Activated CD8-positive, alpha-beta memory T cell treated with anti-CD3 and anti-CD28 coated beads for 24 hours (primary cell): ENCODE measurements around the gene SULT4A1.

ENCODE experiments used
- DNase-seq: peaks from one replicate; pipeline ENCODE4 v3.0.0-alpha.2; 2020

The SULT4A1 gene

GRCh38 chr22:43859621-43860020 lies 2.7 kb downstream of the SULT4A1 start:
- DNase-seq: no peak

- no peak for DNase-seq
These were observed 3.1 kb downstream of the SULT4A1 start for GRCh38 chr22:43859176-43859575.

GRCh38 chr22:43858156-43858895 lies 4.0 kb downstream of the SULT4A1 start:
- DNase-seq: no peak

- no peak for DNase-seq
These were observed 4.9 kb downstream of the SULT4A1 start for GRCh38 chr22:43857367-43857766.

- DNase-seq: no peak
These were observed 6.9 kb downstream of the SULT4A1 start for GRCh38 chr22:43855431-43855830.

GRCh38 chr22:43854786-43855271 lies 7.5 kb downstream of the SULT4A1 start:
- DNase-seq: no peak

- DNase-seq: no peak
These were observed 8.1 kb downstream of the SULT4A1 start for GRCh38 chr22:43854121-43854785.

- DNase-seq: no peak
These were observed 8.9 kb downstream of the SULT4A1 start for GRCh38 chr22:43853328-43853931.

GRCh38 chr22:43852573-43853327 lies 9.6 kb downstream of the SULT4A1 start:
- DNase-seq: no peak

- no peak for DNase-seq
These were observed 10.4 kb downstream of the SULT4A1 start for GRCh38 chr22:43851979-43852307.

- DNase-seq: no peak
These were observed 11.0 kb downstream of the SULT4A1 start for GRCh38 chr22:43851058-43851978.

GRCh38 chr22:43850529-43850928 lies 11.8 kb downstream of the SULT4A1 start:
- DNase-seq: no peak

GRCh38 chr22:43849731-43850130 lies 12.6 kb downstream of the SULT4A1 start:
- no peak for DNase-seq

GRCh38 chr22:43848366-43849171 lies 13.7 kb downstream of the SULT4A1 start:
- no peak for DNase-seq

- no peak for DNase-seq
These were observed 14.7 kb downstream of the SULT4A1 start for GRCh38 chr22:43847376-43848289.

- no peak for DNase-seq
These were observed 15.3 kb downstream of the SULT4A1 start for GRCh38 chr22:43846966-43847365.

GRCh38 chr22:43845981-43846380 lies 16.3 kb downstream of the SULT4A1 start:
- no peak for DNase-seq

- no peak for DNase-seq
These were observed 17.5 kb downstream of the SULT4A1 start for GRCh38 chr22:43844560-43845545.
